ENCODE data around the gene TNNI3K. TPM values are rescaled to one million over a fixed set of nuclear protein-coding genes. Genes with fewer than 3 reads are reported as not detected.

The TNNI3K gene
- polyA plus RNA-seq, 12 donors, result 0.62 to 19.9 (median 1.3) TPM; not detected in 1

- no peak for DNase-seq
Measured at GRCh38 chr1:74431531-74431930, 196.3 kb downstream of the TNNI3K start.

GRCh38 chr1:74432325-74432724 lies 197.1 kb downstream of the TNNI3K start:
- DNase-seq, result no peak

GRCh38 chr1:74434321-74434720 lies 199.1 kb downstream of the TNNI3K start:
- DNase-seq, result no peak

- no peak for DNase-seq
Measured at GRCh38 chr1:74436078-74436477, 200.9 kb downstream of the TNNI3K start.

GRCh38 chr1:74437035-74437434 lies 201.8 kb downstream of the TNNI3K start:
- DNase-seq, result no peak

GRCh38 chr1:74452035-74452434 lies 216.8 kb downstream of the TNNI3K start:
- no peak for DNase-seq

GRCh38 chr1:74453277-74453676 lies 218.1 kb downstream of the TNNI3K start:
- no peak for DNase-seq

- no peak for DNase-seq
Measured at GRCh38 chr1:74455390-74455789, 220.2 kb downstream of the TNNI3K start.

GRCh38 chr1:74457253-74457652 lies 222.1 kb downstream of the TNNI3K start:
- DNase-seq, result no peak

GRCh38 chr1:74463333-74463988 lies 228.3 kb downstream of the TNNI3K start:
- DNase-seq, result no peak

GRCh38 chr1:74464037-74464436 lies 228.8 kb downstream of the TNNI3K start:
- DNase-seq, result no peak

GRCh38 chr1:74465193-74465681 lies 230.1 kb downstream of the TNNI3K start:
- DNase-seq, result no peak

- no peak for DNase-seq
Measured at GRCh38 chr1:74467786-74468377, 232.7 kb downstream of the TNNI3K start.

- DNase-seq, result peak; percentile 35
Measured at GRCh38 chr1:74468982-74469603, 233.9 kb downstream of the TNNI3K start.

- DNase-seq, result no peak
Measured at GRCh38 chr1:74470251-74470650, 235.1 kb downstream of the TNNI3K start.

GRCh38 chr1:74470936-74471335 lies 235.7 kb downstream of the TNNI3K start:
- DNase-seq, result no peak

GRCh38 chr1:74471470-74471869 lies 236.3 kb downstream of the TNNI3K start:
- DNase-seq, result no peak

- DNase-seq, result no peak
Measured at GRCh38 chr1:74474585-74474984, 239.4 kb downstream of the TNNI3K start.

- no peak for DNase-seq
Measured at GRCh38 chr1:74478979-74479378, 243.8 kb downstream of the TNNI3K start.

- DNase-seq, result no peak
Measured at GRCh38 chr1:74480068-74480467, 244.9 kb downstream of the TNNI3K start.

- no peak for DNase-seq
Measured at GRCh38 chr1:74481607-74482006, 246.4 kb downstream of the TNNI3K start.

GRCh38 chr1:74485622-74486021 lies 250.4 kb downstream of the TNNI3K start:
- DNase-seq, result no peak

GRCh38 chr1:74486036-74486435 lies 250.8 kb downstream of the TNNI3K start:
- no peak for DNase-seq

All from muscle of arm (tissue), 12 donors.